Measurements from ENCODE around the gene XKR7. TPM values are rescaled to one million over a fixed set of nuclear protein-coding genes. Genes with fewer than 3 reads are reported as not detected.

Gene XKR7
- total RNA-seq, 1 donor from 2014 or later, result not detected

DNA sequence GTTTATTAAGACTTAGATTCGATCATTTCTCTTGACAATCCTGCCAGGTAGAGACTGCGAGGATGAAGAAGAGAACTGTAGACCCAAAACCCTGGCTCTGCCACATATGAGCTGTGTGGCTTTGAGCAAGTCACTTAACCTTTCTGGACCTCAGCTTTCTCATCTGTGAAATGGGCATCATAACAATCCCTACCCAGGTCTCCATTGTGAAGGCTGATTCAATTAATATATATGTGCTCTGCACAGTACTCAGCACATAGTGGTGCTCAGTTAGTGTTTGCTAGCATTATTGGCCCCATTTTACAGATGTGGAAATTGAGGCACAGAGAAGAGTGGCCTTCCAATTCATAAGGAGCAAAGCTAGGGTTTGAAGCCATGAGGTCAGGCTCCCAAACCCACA is 7.9 kb downstream of the XKR7 start:
- no peak for DNase-seq (ENCODE audit: extremely low read depth, low read depth, low spot score)

DNA sequence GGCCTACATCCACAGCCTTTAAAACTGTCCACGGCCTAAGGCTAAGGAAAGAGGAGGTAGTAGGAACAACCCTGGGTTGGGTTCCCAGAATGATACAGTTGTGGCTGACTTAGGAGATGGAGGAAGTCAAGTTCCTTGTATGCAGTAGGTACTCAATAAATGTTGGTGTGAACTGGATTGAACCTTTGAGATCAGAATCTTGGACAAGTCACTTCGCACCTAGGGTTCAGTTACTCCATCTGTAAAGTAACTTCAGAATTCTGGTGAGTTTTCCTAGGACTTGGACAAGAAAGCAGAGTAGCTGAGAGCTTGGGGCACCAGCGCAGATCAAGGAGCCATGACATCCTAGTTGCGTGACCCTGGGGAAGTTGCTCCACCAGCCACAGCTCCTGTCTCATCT is 9.1 kb downstream of the XKR7 start:
- no peak for DNase-seq (ENCODE audit: extremely low read depth, low read depth, low spot score)

GRCh38 chr20:31979713-31980426 is 11.9 kb downstream of the XKR7 start:
- no peak for DNase-seq (ENCODE audit: extremely low read depth, low read depth, low spot score)

GRCh38 chr20:31981784-31982183 is 13.8 kb downstream of the XKR7 start:
- DNase-seq (ENCODE audit: extremely low read depth, low read depth, low spot score), result no peak

GRCh38 chr20:31984981-31985471 is 17.1 kb downstream of the XKR7 start:
- no peak for DNase-seq (ENCODE audit: extremely low read depth, low read depth, low spot score)

- no peak for DNase-seq (ENCODE audit: extremely low read depth, low read depth, low spot score)
Observed at GRCh38 chr20:31987744-31988143, 19.8 kb downstream of the XKR7 start.

GRCh38 chr20:31988430-31989015 is 20.6 kb downstream of the XKR7 start:
- DNase-seq (ENCODE audit: extremely low read depth, low read depth, low spot score), result no peak

- DNase-seq (ENCODE audit: extremely low read depth, low read depth, low spot score), result no peak
Observed at GRCh38 chr20:31989030-31989645, 21.2 kb downstream of the XKR7 start.

DNA sequence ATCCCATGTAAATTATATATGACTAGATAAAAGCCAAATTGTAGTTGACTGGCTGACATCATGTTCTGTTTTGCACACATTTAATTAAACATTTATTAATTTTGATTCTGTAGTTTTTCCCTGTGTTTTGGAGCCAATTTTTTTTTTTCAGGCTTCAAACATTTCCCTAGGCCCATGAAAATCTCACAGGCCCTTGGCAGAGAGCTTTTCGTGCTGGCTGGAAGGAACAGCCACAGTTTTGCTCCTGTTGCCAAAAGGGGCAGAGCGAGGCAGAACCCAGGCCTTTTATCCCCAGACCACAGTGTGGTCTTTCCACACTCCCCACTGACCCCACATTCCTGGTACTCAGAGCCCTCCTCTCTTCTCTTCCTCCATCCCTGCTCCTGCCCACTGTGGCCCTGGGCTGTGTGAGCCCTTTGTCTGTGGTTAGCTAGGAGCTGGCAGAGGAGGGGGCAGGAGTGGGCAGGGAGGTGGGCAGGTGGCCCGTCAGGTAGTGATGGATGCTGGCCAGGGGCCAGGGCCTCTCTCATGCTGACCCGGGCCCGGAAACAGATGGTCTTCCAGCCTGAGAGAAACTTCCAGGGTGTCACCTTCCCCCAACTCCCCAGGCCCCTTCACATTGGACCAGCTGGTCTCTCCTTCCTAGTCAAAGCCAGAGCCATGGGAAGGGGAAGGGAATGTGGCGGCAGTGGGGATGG is 22.8 kb downstream of the XKR7 start:
- DNase-seq (ENCODE audit: extremely low read depth, low read depth, low spot score), result no peak

- no peak for DNase-seq (ENCODE audit: extremely low read depth, low read depth, low spot score)
Observed at GRCh38 chr20:31991339-31991705, 23.4 kb downstream of the XKR7 start.

- DNase-seq (ENCODE audit: extremely low read depth, low read depth, low spot score), result no peak
Observed at GRCh38 chr20:31992086-31992485, 24.1 kb downstream of the XKR7 start.

- no peak for DNase-seq (ENCODE audit: extremely low read depth, low read depth, low spot score)
Observed at GRCh38 chr20:31996996-31997395, 29.0 kb downstream of the XKR7 start.

- DNase-seq (ENCODE audit: extremely low read depth, low read depth, low spot score), result no peak
Observed at GRCh38 chr20:31998246-31998645, 30.3 kb downstream of the XKR7 start.

DNA sequence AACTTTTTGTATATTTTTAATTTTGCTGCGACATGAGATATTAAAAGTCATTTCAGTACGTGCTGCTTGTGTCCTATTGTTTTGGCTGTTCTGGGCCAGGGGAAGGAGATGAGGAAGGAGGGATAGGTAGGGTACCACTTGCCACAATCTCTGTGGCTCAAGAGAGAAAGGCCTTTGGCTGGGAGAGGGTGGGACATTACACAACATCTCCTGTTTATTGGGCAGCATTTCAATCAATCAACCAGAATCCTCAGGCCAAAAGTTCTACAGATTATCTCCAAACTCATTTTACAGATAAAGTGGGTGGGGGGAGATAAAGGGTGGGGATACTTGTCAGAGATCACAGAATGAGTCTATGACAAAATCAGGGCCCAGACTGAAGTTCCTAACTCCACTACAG is 35.4 kb downstream of the XKR7 start:
- DNase-seq (ENCODE audit: extremely low read depth, low read depth, low spot score), result no peak

- DNase-seq (ENCODE audit: extremely low read depth, low read depth, low spot score), result no peak
Observed at GRCh38 chr20:32004963-32005362, 37.0 kb downstream of the XKR7 start.

- DNase-seq (ENCODE audit: extremely low read depth, low read depth, low spot score), result no peak
Observed at GRCh38 chr20:32006053-32006452, 38.1 kb downstream of the XKR7 start.

DNA sequence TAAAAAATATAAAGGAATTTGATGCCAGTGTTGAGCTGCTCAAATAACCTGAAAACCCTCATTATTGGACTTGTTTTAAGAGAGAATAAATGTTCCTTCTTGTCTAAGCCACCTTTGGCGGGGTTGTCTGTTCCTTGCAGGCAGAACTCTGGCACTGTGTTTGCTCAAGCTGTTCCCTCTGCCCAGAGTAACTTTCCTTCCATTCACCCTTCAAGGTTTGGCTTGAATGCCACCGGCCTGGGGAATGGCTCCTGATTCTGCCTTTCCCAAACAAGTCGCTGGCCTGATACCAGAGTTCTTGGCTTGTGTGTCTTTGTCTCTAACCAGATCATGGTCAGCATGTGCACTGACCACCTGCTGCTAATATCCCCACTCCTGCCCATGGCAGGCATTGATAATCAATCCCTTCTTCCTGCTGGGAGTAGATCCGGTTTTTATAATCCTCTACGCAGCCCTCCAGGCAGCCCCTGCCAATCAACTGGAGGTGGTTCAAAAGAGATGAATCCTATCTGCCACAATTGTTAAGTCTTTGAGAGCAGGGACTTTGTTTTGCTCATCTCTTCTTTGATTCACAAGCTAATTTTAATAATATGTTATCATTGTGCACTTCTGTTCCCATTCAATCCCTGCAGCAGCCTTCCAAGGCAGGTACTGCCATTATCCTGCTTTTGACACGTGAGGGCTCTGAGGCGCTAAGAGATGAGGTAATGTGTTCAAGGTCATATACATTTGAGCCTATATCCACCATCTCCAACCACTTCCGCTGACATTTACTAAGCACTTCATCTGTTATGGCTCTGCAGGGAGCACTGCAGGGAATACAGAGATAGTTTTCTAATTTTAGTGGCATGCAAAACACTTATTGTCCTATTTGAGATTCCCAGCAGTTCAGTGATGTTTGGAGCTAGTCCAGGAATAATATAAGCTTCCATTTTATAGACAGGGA is 39.2 kb downstream of the XKR7 start:
- no peak for DNase-seq (ENCODE audit: extremely low read depth, low read depth, low spot score)

DNA sequence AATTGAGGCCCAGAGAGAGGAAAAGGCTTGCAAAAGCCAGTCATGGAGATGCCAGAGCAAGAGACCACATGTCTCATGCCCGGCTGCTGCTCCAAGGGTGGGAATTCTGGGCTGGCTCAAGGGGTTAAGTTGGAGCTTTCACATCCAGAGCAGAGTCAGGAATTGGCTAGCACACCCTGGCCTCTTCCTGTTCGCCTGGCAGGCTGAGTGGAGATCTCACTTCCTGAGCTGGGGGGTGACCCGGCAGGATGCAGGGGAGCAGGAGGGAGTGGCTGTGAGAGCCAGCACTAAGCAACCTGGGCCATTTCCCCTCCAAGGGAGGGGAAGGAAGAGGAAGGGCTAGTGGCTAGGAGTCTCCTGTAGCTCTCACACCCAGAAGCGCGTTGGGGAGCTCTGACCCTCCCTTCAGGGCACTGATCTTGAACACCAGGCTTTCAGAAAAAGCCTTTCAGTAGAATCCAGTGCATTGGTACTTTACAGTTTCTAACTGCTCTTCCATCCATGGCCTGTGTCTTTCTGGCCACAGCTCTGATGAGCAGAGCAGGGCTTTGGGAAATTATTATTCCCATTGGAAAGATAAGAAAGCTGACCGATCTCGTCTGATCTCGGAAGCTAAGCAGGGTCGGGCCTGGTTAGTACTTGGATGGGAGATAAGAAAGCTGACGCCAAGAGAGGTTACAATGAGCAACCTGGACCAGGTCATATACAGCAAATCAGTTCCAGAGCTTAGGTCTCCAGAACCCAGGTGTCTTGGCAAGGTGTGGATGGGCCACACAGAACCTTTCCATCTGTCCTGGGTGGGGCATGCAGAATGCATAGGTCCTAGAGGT is 40.1 kb downstream of the XKR7 start:
- peak; percentile 29 for DNase-seq (ENCODE audit: extremely low read depth, low read depth, low spot score)

DNA sequence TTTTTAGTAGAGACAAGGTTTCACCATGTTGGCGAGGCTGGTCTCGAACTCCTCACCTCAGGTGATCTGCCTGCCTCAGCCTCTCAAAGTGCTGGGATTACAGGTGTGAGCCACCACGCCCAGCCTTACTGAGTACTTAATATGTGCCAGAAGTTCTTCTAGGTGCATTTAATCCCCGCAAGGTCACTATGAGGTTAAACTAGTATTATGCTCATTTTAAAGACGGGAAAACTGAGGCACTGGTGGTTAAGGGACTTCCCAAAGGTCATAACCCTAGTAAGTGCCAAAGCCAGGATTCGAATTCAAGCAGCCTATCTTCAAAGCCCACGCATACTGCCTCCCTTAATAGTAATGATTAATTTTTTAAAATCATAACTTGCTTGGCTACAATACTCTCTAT is 41.6 kb downstream of the XKR7 start:
- no peak for DNase-seq (ENCODE audit: extremely low read depth, low read depth, low spot score)

DNA sequence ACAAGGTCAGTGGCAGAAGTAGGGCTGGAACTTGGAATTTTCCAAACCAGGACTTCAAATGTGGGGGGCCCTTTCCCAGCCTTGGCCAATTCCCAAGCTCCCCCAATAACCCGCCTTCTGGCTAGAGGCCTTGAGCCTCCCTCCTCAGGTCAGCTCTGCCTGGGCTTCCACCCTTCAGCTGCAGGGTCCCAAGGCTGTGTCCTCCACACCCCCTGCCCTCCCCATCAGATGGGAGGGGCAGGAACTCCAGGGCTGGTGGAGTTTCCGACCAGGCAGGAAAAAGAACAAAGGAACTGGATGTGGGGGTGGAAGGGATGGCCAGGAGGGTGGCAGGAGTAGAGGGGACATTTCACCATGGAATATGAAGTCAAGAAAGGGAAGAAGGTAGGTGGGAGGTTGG is 42.1 kb downstream of the XKR7 start, which contains the start of gene CCM2L:
TSS of gene CCM2L (plus strand) at position 338 of the 400 bp plus-strand sequence. CDS start at position 355, 17 bp downstream.
- DNase-seq (ENCODE audit: extremely low read depth, low read depth, low spot score), result no peak
